CD14-positive monocyte (primary cell): ENCODE results near the gene METTL6. TPM values are rescaled to one million over a fixed set of nuclear protein-coding genes. Genes with fewer than 3 reads are reported as not detected.
"Not testable (repeated sequence)": the region's sequence is repeated elsewhere in the genome, so short reads cannot be mapped to it uniquely, and the experiment has no call there.

Experiments
- DNase-seq, 3 donors: peaks; one replicate each; pipeline ENCODE4 v3.0.0-alpha.2; 2011 to 2022
- H2AFZ ChIP-seq: 2 replicates; pipeline ENCODE4 v1.6.0; 2012; ENCODE audit warnings: mild to moderate bottlenecking, low read depth, low read length, inconsistent platforms; ENCODE audit not compliant: insufficient read depth, poor library complexity, severe bottlenecking
- H3K27ac ChIP-seq, 2 donors: 1 replicate in 1 of 2; 2 replicates in 1 of 2; pipeline ENCODE4 v1.5.1; 2012 to 2013; ENCODE audit warnings: low read length in 2 of 2, control low read depth in 1 of 2, inconsistent platforms in 1 of 2, low read depth in 1 of 2, mild to moderate bottlenecking in 1 of 2
- H3K27me3 ChIP-seq, 2 donors: one replicate each; pipeline versions ENCODE4 v1.6.0 to v1.6.1; 2011 to 2013; ENCODE audit warnings: low read length in 2 of 2; ENCODE audit not compliant: control insufficient read depth in 2 of 2, insufficient read depth in 2 of 2
- H3K36me3 ChIP-seq, 2 donors: replicated peaks in 1 of 2; 1 replicate in 1 of 2; 2 replicates in 1 of 2; pipeline versions ENCODE4 v1.5.1 to v1.6.1; 2012 to 2013; ENCODE audit warnings: low read length in 2 of 2, control low read depth in 1 of 2, inconsistent platforms in 1 of 2, mild to moderate bottlenecking in 1 of 2; ENCODE audit not compliant: insufficient read depth in 2 of 2, control insufficient read depth in 1 of 2
- H3K4me1 ChIP-seq, 2 donors: 1 replicate in 1 of 2; 2 replicates in 1 of 2; pipeline versions ENCODE4 v1.5.1 to v1.6.1; 2012 to 2013; ENCODE audit warnings: low read length in 2 of 2, control low read depth in 1 of 2, inconsistent platforms in 1 of 2, mild to moderate bottlenecking in 1 of 2, moderate library complexity in 1 of 2; ENCODE audit not compliant: insufficient read depth in 2 of 2, control insufficient read depth in 1 of 2
- H3K4me2 ChIP-seq: replicated peaks from 2 replicates; pipeline ENCODE3; 2012; ENCODE audit warnings: low read length, moderate library complexity, mild to moderate bottlenecking; ENCODE audit not compliant: poor library complexity, severe bottlenecking; ENCODE audit errors: extremely low read depth
- H3K4me3 ChIP-seq, 3 experiments: fragments of 200-600 bp in 1 of 3; sonication (generic) in 1 of 3; replicated peaks in 1 of 3; 1 replicate in 2 of 3; 2 replicates in 1 of 3; pipeline ENCODE4 v1.5.1; 2011 to 2013; ENCODE audit warnings: low read length in 3 of 3, mild to moderate bottlenecking in 3 of 3, control low read depth in 2 of 3, low read depth in 2 of 3, inconsistent platforms in 1 of 3, moderate library complexity in 1 of 3
- H3K79me2 ChIP-seq: 2 replicates; pipeline ENCODE4 v1.6.0; 2012; ENCODE audit warnings: mild to moderate bottlenecking, control low read depth, inconsistent platforms, low read length, moderate library complexity; ENCODE audit not compliant: insufficient read depth
- H3K9ac ChIP-seq: 2 replicates; pipeline ENCODE4 v1.6.0; 2017; ENCODE audit warnings: low read length, mild to moderate bottlenecking; ENCODE audit not compliant: insufficient read depth, poor library complexity, severe bottlenecking
- H3K9me3 ChIP-seq, 2 donors: replicated peaks in 1 of 2; 1 replicate in 1 of 2; 2 replicates in 1 of 2; pipeline versions ENCODE4 v1.5.1 to v1.6.1; 2012 to 2013; ENCODE audit warnings: low read length in 2 of 2, control low read depth in 1 of 2; ENCODE audit not compliant: control insufficient read depth in 1 of 2, insufficient read depth in 1 of 2
- H4K20me1 ChIP-seq: 2 replicates; pipeline ENCODE4 v1.6.0; 2012; ENCODE audit warnings: mild to moderate bottlenecking, low read length, control low read depth, moderate library complexity; ENCODE audit not compliant: insufficient read depth
- H3K27ac Mint-ChIP-seq, 7 donors: one replicate each; pipeline ENCODE4 v1.8.0; 2020; ENCODE audit warnings: mild to moderate bottlenecking in 7 of 7, mixed read lengths in 7 of 7, moderate library complexity in 6 of 7, inconsistent platforms in 2 of 7
- H3K27me3 Mint-ChIP-seq, 3 donors: one replicate each; pipeline ENCODE4 v1.8.0; 2021 to 2022; ENCODE audit warnings: low read depth in 3 of 3, mild to moderate bottlenecking in 3 of 3, mixed read lengths in 3 of 3, moderate library complexity in 3 of 3, inconsistent platforms in 1 of 3
- H3K36me3 Mint-ChIP-seq, 2 donors: one replicate each; pipeline ENCODE4 v1.8.0; 2020; ENCODE audit warnings: mixed read lengths in 2 of 2, inconsistent platforms in 1 of 2, mild to moderate bottlenecking in 1 of 2
- H3K4me1 Mint-ChIP-seq: one replicate; pipeline ENCODE4 v1.8.0; 2020; ENCODE audit warnings: mild to moderate bottlenecking, mixed read lengths
- H3K4me3 Mint-ChIP-seq, 2 donors: one replicate each; pipeline ENCODE4 v1.8.0; 2020; ENCODE audit warnings: mild to moderate bottlenecking in 2 of 2, mixed read lengths in 2 of 2, moderate library complexity in 1 of 2
- H3K9me3 Mint-ChIP-seq, 7 donors: one replicate each; pipeline ENCODE4 v1.8.0; 2020 to 2022; ENCODE audit warnings: mixed read lengths in 7 of 7, mild to moderate bottlenecking in 6 of 7, moderate library complexity in 6 of 7, inconsistent platforms in 2 of 7
- WGBS: methylation state at CpG from one replicate; pipeline ENCODE4 v1.1.5; 2013; ENCODE audit warnings: missing lambda C conversion rate; ENCODE audit not compliant: insufficient coverage; 5-methylcytosine and 5-hydroxymethylcytosine counted together
- intact Hi-C, 2 donors: fragments of 100-400 bp; cut with micrococcal nuclease; formaldehyde crosslinking; loops; one replicate each; pipeline versions ENCODE4 v1.15.0 to v1.15.1; 2023
- polyA plus RNA-seq, 3 donors: library from polyadenylated mRNA; depleted of rRNA in 1 of 3; unstranded in 2 of 3; stranded (reverse) in 1 of 3; fragments of 300-500 nt in 2 of 3; fragments of >200 nt in 1 of 3; fragmentation: Illumina TruSeq in 2 of 3; gene quantifications; 1 replicate in 2 of 3; 2 replicates in 1 of 3; pipeline ENCODE4 v1.2.3, GENCODE V29; 2012 to 2021
- TF ChIP-seq, protein P1 (sequence below): fragments of 200-600 bp; IDR thresholded peaks from one replicate; pipeline ENCODE4 v1.8.0; 2022; ENCODE audit warnings: antibody characterized with exemption, mild to moderate bottlenecking

The METTL6 gene
- polyA plus RNA-seq, 3 donors: 4.4 to 15.1 (median 9.1) TPM

DNA sequence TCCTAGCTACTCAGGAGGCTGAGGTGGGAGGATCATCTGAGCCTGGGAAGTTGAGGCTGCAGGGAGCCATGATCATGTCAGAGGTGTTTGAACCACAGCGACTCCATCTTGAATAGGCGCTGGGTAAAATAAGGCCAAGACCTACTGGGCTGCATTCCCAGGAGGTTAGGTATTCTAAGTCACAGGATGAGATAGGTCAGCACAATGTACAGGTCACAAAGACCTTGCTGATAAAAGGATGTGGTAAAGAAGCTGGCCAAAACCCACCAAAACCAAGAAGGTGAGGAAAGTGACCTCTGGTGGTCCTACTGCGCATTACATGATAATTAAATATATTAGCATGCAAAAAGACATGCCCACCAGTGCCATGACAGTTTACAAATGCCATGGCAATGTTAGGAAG is 28.6 kb downstream of the METTL6 start:
- H3K79me2 ChIP-seq, H3K4me2 ChIP-seq, H3K4me3 ChIP-seq, H3K36me3 Mint-ChIP-seq, H4K20me1 ChIP-seq, H3K4me1 ChIP-seq, H3K27me3 ChIP-seq, intact Hi-C loops, H2AFZ ChIP-seq, H3K27ac ChIP-seq, H3K36me3 ChIP-seq, H3K27me3 Mint-ChIP-seq, H3K27ac Mint-ChIP-seq, H3K9ac ChIP-seq, H3K4me3 Mint-ChIP-seq: not testable (repeated sequence)
- peaks cover 0 to 10% of the 10 kb centered on the region in 2 donors for H3K9me3 ChIP-seq
- TF ChIP-seq, protein P1, sequence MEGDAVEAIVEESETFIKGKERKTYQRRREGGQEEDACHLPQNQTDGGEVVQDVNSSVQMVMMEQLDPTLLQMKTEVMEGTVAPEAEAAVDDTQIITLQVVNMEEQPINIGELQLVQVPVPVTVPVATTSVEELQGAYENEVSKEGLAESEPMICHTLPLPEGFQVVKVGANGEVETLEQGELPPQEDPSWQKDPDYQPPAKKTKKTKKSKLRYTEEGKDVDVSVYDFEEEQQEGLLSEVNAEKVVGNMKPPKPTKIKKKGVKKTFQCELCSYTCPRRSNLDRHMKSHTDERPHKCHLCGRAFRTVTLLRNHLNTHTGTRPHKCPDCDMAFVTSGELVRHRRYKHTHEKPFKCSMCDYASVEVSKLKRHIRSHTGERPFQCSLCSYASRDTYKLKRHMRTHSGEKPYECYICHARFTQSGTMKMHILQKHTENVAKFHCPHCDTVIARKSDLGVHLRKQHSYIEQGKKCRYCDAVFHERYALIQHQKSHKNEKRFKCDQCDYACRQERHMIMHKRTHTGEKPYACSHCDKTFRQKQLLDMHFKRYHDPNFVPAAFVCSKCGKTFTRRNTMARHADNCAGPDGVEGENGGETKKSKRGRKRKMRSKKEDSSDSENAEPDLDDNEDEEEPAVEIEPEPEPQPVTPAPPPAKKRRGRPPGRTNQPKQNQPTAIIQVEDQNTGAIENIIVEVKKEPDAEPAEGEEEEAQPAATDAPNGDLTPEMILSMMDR: peak; percentile 34
- WGBS: 100% methylated on average over 2 of the region's 3 CpGs
- Mint-ChIP-seq H3K9me3 (peaks cover 3 to 16% (median 8%) of the 10 kb centered on the region in 7 donors), H3K4me1 (peaks cover 11% of the 10 kb centered on the region)
- DNase-seq: peak in 2 of 3 donors; percentile 18 to 25

DNA sequence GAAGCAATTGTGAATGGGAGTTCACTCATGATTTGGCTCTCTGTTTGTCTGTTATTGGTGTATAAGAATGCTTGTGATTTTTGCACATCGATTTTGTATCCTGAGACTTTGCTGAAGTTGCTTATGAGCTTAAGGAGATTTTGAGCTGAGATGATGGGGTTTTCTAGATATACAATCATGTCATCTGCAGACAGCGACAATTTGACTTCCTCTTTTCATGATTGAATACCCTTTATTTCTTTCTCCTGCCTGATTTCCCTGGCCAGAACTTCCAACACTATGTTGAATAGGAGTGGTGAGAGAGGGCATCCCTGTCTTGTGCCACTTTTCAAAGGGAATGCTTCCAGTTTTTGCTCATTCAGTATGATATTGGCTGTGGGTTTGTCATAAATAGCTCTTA is 34.1 kb downstream of the METTL6 start:
- WGBS: no CpG with 5 or more reads among the region's 2 CpGs
- intact Hi-C loops, H3K4me1 ChIP-seq, H3K4me2 ChIP-seq, H3K27ac Mint-ChIP-seq, H3K27me3 ChIP-seq, H3K27ac ChIP-seq, H3K36me3 ChIP-seq, H2AFZ ChIP-seq, H3K4me1 Mint-ChIP-seq, H3K36me3 Mint-ChIP-seq, H3K27me3 Mint-ChIP-seq, DNase-seq, H3K79me2 ChIP-seq, H3K4me3 ChIP-seq, H3K9ac ChIP-seq, H4K20me1 ChIP-seq, H3K4me3 Mint-ChIP-seq: not testable (repeated sequence)
- H3K9me3 Mint-ChIP-seq: peaks cover 3 to 16% (median 8%) of the 10 kb centered on the region in 7 donors
- peaks cover 0 to 10% of the 10 kb centered on the region in 2 donors for H3K9me3 ChIP-seq
